Limb (tissue), 2 donors: ENCODE results near the gene NOTCH1.

Source experiments
- DNase-seq, 2 donors: peaks; one replicate each; pipeline ENCODE4 v3.0.0-alpha.2; 2016; ENCODE audit errors: extremely low spot score in 2 of 2

The NOTCH1 gene

GRCh38 chr9:136502196-136502595 is 43.7 kb downstream of the NOTCH1 start:
- DNase-seq = no peak

- no peak for DNase-seq
These were observed 44.2 kb downstream of the NOTCH1 start for GRCh38 chr9:136501686-136502085.

GRCh38 chr9:136499935-136500910 is 45.6 kb downstream of the NOTCH1 start:
- no peak for DNase-seq

- no peak for DNase-seq
These were observed 46.5 kb downstream of the NOTCH1 start for GRCh38 chr9:136499071-136499934.

GRCh38 chr9:136497916-136498695 is 47.7 kb downstream of the NOTCH1 start:
- DNase-seq = no peak

- DNase-seq = no peak
These were observed 48.8 kb downstream of the NOTCH1 start for GRCh38 chr9:136496801-136497620.

- no peak for DNase-seq
These were observed 49.7 kb downstream of the NOTCH1 start for GRCh38 chr9:136496181-136496580.

GRCh38 chr9:136495238-136495800 is 50.5 kb downstream of the NOTCH1 start:
- DNase-seq = no peak

GRCh38 chr9:136494531-136495215 is 51.2 kb downstream of the NOTCH1 start:
- DNase-seq = no peak

- DNase-seq = no peak
These were observed 51.8 kb downstream of the NOTCH1 start for GRCh38 chr9:136494012-136494411.

GRCh38 chr9:136493567-136493971 is 52.3 kb downstream of the NOTCH1 start:
- no peak for DNase-seq

GRCh38 chr9:136492978-136493522 is 52.8 kb downstream of the NOTCH1 start:
- DNase-seq = no peak

- DNase-seq = no peak
These were observed 56.1 kb downstream of the NOTCH1 start for GRCh38 chr9:136489731-136490130.

- DNase-seq = peak; percentile 31 to 85
These were observed 57.3 kb downstream of the NOTCH1 start for GRCh38 chr9:136488247-136489214.

- no peak for DNase-seq
These were observed 58.2 kb downstream of the NOTCH1 start for GRCh38 chr9:136487672-136488071.

- DNase-seq = no peak
These were observed 58.8 kb downstream of the NOTCH1 start for GRCh38 chr9:136486823-136487620.

GRCh38 chr9:136486131-136486530 is 59.7 kb downstream of the NOTCH1 start:
- DNase-seq = no peak
